ENCODE measurements around the gene OGA. TPM values are rescaled to one million over a fixed set of nuclear protein-coding genes. Genes with fewer than 3 reads are reported as not detected.

Gene OGA
- total RNA-seq, 1 donor from 2014 or later: 96.4 TPM

GRCh38 chr10:101741938-101742337, 76.3 kb downstream of the OGA start:
- H3K4me3 ChIP-seq (ENCODE audit: low read depth, low read length): no peak overlapping the region
- FAIRE-seq (no peak), DNase-seq (ENCODE audit: low read depth) (no peak)
- no peak for TF ChIP-seq CTCF (IDR thresholded peaks at IDR 0.05; ENCODE audit: insufficient read depth, low read length, severe bottlenecking)
- peaks cover 1% of the 10 kb centered on the region for H3K27me3 ChIP-seq (ENCODE audit: control insufficient read depth, insufficient read depth, low read length)
- H3K36me3 ChIP-seq (ENCODE audit: control insufficient read depth, insufficient read depth, low read length): no peaks in the 10 kb centered on the region

GRCh38 chr10:101736666-101737065, 81.6 kb downstream of the OGA start:
- FAIRE-seq (no peak), DNase-seq (ENCODE audit: low read depth) (no peak)
- no peaks in the 10 kb centered on the region for H3K36me3 ChIP-seq (ENCODE audit: control insufficient read depth, insufficient read depth, low read length)
- no peak for TF ChIP-seq CTCF (IDR thresholded peaks at IDR 0.05; ENCODE audit: insufficient read depth, low read length, severe bottlenecking)
- no peak overlapping the region for H3K4me3 ChIP-seq (ENCODE audit: low read depth, low read length)
- H3K27me3 ChIP-seq (ENCODE audit: control insufficient read depth, insufficient read depth, low read length): peaks cover 1% of the 10 kb centered on the region

Other genes starting within 250 kb of the OGA start
- 8.6 and 8.7 TPM in 2 replicates for gene POLL, start 230.2 kb downstream of the OGA start, total RNA-seq
- gene DPCD, start 230.1 kb downstream of the OGA start, total RNA-seq: 27.7 and 38.2 TPM in 2 replicates
- gene FBXW4, start 123.3 kb downstream of the OGA start, total RNA-seq: 49.5 and 72.6 TPM in 2 replicates
- 0.26 and 0.38 TPM in 2 replicates for gene FGF8, start 42.3 kb downstream of the OGA start, total RNA-seq
- gene NPM3, start 35.0 kb downstream of the OGA start, total RNA-seq: 128 and 158 TPM in 2 replicates
- 0.51 TPM in 1 of 2 replicates, not detected in the other for gene KCNIP2, start 25.4 kb upstream of the OGA start, total RNA-seq
- 6.3 and 10.1 TPM in 2 replicates for gene ARMH3, start 237.7 kb upstream of the OGA start, total RNA-seq
- gene HPS6, start 246.9 kb upstream of the OGA start, total RNA-seq: 33.4 and 34.4 TPM in 2 replicates